ENCODE data around the gene KIF16B.

DNA sequence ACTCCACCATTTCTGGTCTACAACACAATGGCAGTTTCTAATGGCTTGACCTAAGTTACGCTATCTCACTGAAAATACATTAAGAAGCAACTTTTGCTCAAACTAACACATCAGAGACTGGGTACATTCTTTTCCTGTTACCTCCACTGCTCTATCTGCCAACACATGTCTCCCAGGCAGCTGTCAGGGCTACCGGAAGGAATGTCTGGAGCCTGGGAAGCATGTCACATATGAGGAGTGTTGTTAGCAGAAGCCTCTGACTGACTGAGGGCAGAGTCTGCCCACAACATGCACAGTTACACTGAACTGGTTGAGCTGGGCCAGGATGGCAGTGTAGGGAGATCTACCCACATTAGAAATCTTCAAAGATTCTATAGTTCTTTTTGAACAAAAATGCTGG, 264.5 kb downstream of the KIF16B start:
- TF ChIP-seq, protein P1, sequence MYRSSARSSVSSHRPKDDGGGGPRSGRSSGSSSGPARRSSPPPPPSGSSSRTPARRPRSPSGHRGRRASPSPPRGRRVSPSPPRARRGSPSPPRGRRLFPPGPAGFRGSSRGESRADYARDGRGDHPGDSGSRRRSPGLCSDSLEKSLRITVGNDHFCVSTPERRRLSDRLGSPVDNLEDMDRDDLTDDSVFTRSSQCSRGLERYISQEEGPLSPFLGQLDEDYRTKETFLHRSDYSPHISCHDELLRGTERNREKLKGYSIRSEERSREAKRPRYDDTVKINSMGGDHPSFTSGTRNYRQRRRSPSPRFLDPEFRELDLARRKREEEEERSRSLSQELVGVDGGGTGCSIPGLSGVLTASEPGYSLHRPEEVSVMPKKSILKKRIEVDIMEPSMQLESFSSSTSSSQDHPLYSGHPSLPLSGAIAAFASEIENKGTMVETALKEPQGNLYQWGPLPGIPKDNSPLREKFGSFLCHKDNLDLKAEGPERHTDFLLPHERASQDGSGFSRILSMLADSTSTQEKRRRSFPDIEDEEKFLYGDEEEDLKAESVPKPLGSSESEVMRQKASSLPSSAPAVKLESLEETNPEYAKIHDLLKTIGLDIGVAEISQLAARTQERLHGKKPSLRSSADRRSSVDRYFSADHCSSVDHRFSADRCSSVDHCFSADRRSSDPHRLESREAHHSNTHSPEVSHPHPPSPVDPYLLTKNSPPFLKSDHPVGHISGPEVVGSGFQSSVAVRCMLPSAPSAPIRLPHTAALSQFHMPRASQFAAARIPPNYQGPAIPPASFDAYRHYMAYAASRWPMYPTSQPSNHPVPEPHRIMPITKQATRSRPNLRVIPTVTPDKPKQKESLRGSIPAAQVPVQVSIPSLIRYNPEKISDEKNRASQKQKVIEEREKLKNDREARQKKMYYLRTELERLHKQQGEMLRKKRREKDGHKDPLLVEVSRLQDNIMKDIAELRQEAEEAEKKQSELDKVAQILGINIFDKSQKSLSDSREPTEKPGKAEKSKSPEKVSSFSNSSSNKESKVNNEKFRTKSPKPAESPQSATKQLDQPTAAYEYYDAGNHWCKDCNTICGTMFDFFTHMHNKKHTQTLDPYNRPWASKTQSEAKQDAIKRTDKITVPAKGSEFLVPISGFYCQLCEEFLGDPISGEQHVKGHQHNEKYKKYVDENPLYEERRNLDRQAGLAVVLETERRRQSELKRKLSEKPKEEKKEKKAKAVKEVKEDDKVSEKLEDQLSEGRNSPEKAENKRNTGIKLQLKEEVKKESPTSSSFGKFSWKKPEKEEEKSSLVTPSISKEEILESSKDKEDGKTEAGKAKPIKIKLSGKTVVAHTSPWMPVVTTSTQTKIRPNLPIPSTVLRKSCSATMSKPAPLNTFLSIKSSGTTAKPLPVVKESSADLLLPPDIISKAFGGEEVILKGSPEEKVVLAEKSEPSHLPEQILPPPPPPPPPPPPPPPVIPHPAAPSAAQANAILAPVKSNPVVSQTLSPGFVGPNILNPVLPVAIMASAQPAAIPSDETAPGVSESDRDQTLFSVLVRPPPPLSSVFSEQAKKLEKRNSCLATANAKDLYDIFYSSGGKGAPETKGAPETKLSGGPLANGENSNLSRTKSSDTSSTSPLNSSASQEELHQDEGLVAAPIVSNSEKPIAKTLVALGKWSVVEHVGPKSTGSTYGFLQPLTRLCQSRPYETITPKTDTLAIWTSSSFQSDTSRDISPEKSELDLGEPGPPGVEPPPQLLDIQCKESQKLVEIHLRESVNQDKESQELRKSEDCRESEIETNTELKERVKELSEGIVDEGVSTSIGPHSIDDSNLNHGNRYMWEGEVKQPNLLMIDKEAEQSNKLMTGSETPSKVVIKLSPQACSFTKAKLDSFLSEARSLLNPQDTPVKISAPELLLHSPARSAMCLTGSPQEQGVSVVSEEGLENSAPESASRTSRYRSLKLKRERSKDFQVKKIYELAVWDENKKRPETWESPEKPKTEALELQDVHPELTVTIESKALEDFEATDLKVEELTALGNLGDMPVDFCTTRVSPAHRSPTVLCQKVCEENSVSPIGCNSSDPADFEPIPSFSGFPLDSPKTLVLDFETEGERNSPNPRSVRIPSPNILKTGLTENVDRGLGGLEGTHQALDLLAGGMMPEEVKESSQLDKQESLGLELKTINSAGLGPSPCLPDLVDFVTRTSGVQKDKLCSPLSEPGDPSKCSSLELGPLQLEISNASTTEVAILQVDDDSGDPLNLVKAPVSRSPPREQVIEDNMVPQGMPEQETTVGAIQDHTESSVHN (IDR thresholded peaks at IDR 0.05; ENCODE audit: borderline replicate concordance in 1 of 2, low read depth in 1 of 2) = no peak
- TF ChIP-seq RFX5 (IDR thresholded peaks at IDR 0.05; ENCODE audit: low read depth, low read length) (no peak), ZNF324 (CRISPR knock-in tag; IDR thresholded peaks at IDR 0.05) (no peak)
